NCI-H146 treated with DMSO at 0.1 percent for 48 hours (cell line): ENCODE measurements around the gene PRTFDC1.

ENCODE experiments used
- DNase-seq: peaks from one replicate; lab custom pipeline; 2025; ENCODE audit not compliant: unreplicated experiment; lab: John Stamatoyannopoulos, UW

The PRTFDC1 gene

GRCh38 chr10:24804956-24805355 is 147.4 kb downstream of the PRTFDC1 start:
- DNase-seq, result no peak

DNA sequence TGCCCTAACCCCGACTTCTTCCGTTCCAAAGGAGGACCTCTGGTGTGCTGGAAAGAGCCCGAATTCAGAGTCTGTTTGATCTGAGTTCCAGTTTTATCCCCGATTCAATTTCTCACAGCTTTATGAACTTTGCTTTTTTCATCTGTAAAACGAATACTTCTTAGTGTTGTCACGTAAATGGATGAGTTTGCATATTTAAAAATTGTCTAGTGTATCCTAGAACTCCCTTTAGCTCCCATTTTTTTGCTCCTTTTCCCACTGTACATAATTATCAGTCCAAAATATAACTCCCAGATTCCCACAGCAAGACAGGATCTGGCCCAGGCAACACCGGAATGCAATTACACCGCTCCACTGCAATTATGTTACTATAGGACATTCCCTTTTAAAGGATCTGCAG is 148.0 kb downstream of the PRTFDC1 start:
- no peak for DNase-seq

GRCh38 chr10:24802378-24802777 is 150.0 kb downstream of the PRTFDC1 start:
- DNase-seq, result no peak

DNA sequence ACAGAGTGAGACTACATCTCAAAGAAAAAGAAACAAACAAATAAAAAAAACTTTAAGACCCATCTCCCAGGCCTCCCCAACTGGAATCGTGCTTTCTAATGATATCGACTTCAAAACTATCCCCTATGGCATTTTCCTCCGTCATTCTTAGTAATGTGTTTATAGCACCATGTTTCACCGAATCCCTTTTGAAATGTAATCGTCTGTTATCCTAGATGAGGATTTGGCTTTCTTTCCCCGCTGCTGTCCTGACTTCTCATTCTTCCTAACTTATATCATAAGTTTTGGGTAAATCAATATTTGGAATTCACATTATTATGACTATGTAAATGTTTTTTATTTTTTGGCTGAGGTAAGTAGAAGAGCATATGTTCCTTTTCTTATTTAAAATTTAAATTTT is 151.5 kb downstream of the PRTFDC1 start:
- no peak for DNase-seq
